Measurements from ENCODE around the gene RARS2.

RARS2 gene

GRCh38 chr6:87465051-87465450 lies 124.7 kb downstream of the RARS2 start:
- in situ Hi-C loops (cut with HindIII; ENCODE audit: low pct_ligation_motif_present, low pct_unique_long_range_greater_than_20kb, low sequenced_read_pairs) = no loop called here
- DNase-seq = no peak

All from ACHN (cell line).